GM12864 (cell line): Measurements from ENCODE around the gene SF3A1.

ENCODE experiments used
- DNase-seq: peaks from one replicate; pipeline ENCODE4 v3.0.0-alpha.2; 2011; ENCODE audit warnings: low read depth
- H3K4me3 ChIP-seq: 2 replicates; pipeline ENCODE4 v1.5.1; 2011; ENCODE audit warnings: mild to moderate bottlenecking, low read depth, low read length, control low read depth
- TF ChIP-seq, protein P1 (sequence below): IDR thresholded peaks from 2 replicates; pipeline ENCODE4 v1.5.1; 2011; ENCODE audit warnings: low read depth, mild to moderate bottlenecking, moderate library complexity, low read length, control low read depth, inconsistent platforms; ENCODE audit errors: missing control alignments

The SF3A1 gene

DNA sequence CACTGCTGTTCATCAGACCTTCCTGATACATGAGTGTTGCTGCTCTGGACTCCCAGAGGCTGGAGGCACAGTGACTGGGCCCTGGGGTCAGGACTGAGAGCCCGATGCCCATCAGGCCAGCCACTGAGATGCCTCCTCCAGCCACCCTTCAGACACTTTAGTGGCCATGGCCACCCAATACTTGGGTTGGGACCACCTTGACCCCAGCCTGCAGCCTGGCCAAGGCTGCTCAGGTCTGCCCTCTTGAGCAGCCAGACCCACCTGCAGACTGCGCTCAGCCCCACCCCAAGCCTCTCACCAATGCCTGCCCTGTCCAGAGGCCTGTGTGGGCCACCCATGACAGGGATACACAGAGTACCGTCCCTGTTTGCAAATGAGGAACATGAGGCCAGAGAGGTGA is 26.4 kb upstream of the SF3A1 start:
- no peak for DNase-seq
- H3K4me3 ChIP-seq = no peak overlapping the region
- TF ChIP-seq, protein P1, sequence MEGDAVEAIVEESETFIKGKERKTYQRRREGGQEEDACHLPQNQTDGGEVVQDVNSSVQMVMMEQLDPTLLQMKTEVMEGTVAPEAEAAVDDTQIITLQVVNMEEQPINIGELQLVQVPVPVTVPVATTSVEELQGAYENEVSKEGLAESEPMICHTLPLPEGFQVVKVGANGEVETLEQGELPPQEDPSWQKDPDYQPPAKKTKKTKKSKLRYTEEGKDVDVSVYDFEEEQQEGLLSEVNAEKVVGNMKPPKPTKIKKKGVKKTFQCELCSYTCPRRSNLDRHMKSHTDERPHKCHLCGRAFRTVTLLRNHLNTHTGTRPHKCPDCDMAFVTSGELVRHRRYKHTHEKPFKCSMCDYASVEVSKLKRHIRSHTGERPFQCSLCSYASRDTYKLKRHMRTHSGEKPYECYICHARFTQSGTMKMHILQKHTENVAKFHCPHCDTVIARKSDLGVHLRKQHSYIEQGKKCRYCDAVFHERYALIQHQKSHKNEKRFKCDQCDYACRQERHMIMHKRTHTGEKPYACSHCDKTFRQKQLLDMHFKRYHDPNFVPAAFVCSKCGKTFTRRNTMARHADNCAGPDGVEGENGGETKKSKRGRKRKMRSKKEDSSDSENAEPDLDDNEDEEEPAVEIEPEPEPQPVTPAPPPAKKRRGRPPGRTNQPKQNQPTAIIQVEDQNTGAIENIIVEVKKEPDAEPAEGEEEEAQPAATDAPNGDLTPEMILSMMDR = no peak

- TF ChIP-seq, protein P1 = no peak
- no peak overlapping the region for H3K4me3 ChIP-seq
- no peak for DNase-seq
These were observed 25.6 kb upstream of the SF3A1 start for GRCh38 chr22:30382340-30382739.

- TF ChIP-seq, protein P1 = no peak
- H3K4me3 ChIP-seq = no peak overlapping the region
- DNase-seq = no peak
These were observed 24.6 kb upstream of the SF3A1 start for GRCh38 chr22:30381264-30381663.

DNA sequence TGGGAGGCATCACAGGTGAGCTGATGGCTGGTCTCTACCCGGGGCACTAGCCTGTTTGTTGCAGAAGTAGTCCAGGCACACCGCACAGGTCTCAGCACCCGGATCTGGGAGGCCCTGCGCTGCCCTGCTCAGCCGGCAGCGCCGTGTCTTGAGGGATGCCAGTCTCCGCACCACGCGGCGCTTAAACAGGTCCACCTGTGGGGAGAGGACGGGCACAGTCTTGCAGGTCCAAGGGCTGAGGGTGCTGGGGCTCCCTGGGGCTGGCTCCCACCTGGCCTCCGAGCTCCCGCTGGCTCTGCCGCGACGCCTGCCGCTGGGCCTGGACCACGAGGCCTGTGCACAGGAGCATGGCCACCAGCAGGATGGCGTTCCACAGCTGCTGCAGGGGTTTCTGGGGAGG is 23.3 kb upstream of the SF3A1 start:
- TF ChIP-seq, protein P1 = no peak
- no peak overlapping the region for H3K4me3 ChIP-seq
- DNase-seq = no peak

DNA sequence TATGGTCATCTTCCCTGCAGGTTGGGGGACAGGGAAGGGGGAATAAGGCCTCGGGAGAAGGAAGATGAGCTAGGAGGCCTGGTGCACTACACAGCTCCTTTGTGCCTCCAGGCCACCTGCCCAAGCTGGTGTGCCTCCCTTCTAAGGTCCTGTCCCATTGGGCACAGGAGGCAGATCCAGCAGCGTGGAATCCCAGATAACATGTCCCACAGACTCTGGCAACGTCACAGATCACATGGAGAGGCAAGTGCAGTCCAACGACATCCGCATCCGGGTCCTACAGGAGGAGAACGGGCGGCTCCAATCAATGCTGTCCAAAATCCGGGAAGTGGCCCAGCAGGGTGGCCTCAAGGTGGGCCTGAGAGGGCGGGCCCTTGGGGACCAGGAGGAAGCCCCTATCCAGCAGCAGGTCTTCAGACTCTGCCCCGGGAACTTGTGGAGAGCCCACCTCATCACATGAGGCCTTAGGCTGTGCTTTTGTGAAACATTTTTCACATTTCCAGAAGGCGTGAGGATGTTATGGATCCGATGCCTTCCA is 18.7 kb upstream of the SF3A1 start:
- TF ChIP-seq, protein P1 = no peak
- no peak overlapping the region for H3K4me3 ChIP-seq
- no peak for DNase-seq

- no peak for DNase-seq
- TF ChIP-seq, protein P1 = no peak
- H3K4me3 ChIP-seq = no peak overlapping the region
These were observed 16.9 kb upstream of the SF3A1 start for GRCh38 chr22:30373331-30374325.
